B cell (primary cell): Measurements from ENCODE around the gene SLC24A3. TPM values are rescaled to one million over a fixed set of nuclear protein-coding genes. Genes with fewer than 3 reads are reported as not detected.
A peak's percentile ranks its signal among the peaks of the same experiment; 100 is the strongest.

Experiments used
- ATAC-seq: fragments of 200-7000 bp; cut with Tn5 transposase; one replicate; pipeline ENCODE4 v1.10.0; 2021; ENCODE audit warnings: low read depth, mild to moderate bottlenecking, moderate number of reproducible peaks, moderate library complexity
- CTCF ChIA-PET: fragments of 350-600 bp; sonication (Branson Sonifier 250); formaldehyde crosslinking; loops from one replicate; lab custom pipeline; 2021; ENCODE audit warnings: antibody characterized with exemption, inconsistent platforms; lab: Charles Lee
- POLR2A ChIA-PET: fragments of 350-600 bp; sonication (Branson Sonifier 250); formaldehyde crosslinking; loops from one replicate; lab custom pipeline; 2021; ENCODE audit warnings: antibody characterized with exemption; lab: Charles Lee
- DNase-seq: peaks from one replicate; pipeline ENCODE4 v3.0.0; 2013
- H2AFZ ChIP-seq: 2 replicates; pipeline ENCODE4 v1.6.1; 2012; ENCODE audit warnings: mild to moderate bottlenecking, low read depth, low read length; ENCODE audit not compliant: insufficient read depth, poor library complexity, severe bottlenecking
- H3K27ac ChIP-seq, 2 donors: 1 replicate in 1 of 2; 2 replicates in 1 of 2; pipeline ENCODE4 v1.5.1; 2012 to 2013; ENCODE audit warnings: low read length in 2 of 2, mild to moderate bottlenecking in 2 of 2, moderate library complexity in 1 of 2
- H3K27me3 ChIP-seq, 4 experiments: fragments of 200-600 bp in 1 of 4; sonication (generic) in 1 of 4; replicated peaks in 1 of 4; 1 replicate in 2 of 4; 2 replicates in 2 of 4; pipeline versions ENCODE4 v1.6.1 to v1.7.0; 2013 to 2016; ENCODE audit warnings: low read length in 3 of 4, mild to moderate bottlenecking in 2 of 4, mixed read lengths in 1 of 4, moderate library complexity in 1 of 4; ENCODE audit not compliant: insufficient read depth in 4 of 4, control insufficient read depth in 3 of 4; ENCODE audit errors: control extremely low read depth in 1 of 4
- H3K36me3 ChIP-seq, 2 experiments: replicated peaks in 1 of 2; 1 replicate in 1 of 2; 2 replicates in 1 of 2; pipeline versions ENCODE4 v1.6.1 to v1.7.1; 2013; ENCODE audit warnings: low read length in 1 of 2; ENCODE audit not compliant: insufficient read depth in 2 of 2, control insufficient read depth in 1 of 2; ENCODE audit errors: control extremely low read depth in 1 of 2, extremely low read depth in 1 of 2
- H3K4me1 ChIP-seq, 2 donors: fragments of 200-600 bp in 1 of 2; sonication (generic) in 1 of 2; 1 replicate in 1 of 2; 2 replicates in 1 of 2; pipeline versions ENCODE4 v1.5.1 to v1.6.1; 2013 to 2017; ENCODE audit warnings: low read length in 2 of 2; ENCODE audit not compliant: control insufficient read depth in 2 of 2, insufficient read depth in 2 of 2
- H3K4me2 ChIP-seq: replicated peaks from 2 replicates; pipeline ENCODE3; 2012; ENCODE audit warnings: mild to moderate bottlenecking, low read depth, low read length; ENCODE audit not compliant: poor library complexity, severe bottlenecking
- H3K4me3 ChIP-seq, 5 experiments: fragments of 200-600 bp in 1 of 5; sonication (generic) in 1 of 5; 1 replicate in 3 of 5; 2 replicates in 2 of 5; pipeline versions ENCODE4 v1.5.1 to v1.7.0; 2011 to 2016; ENCODE audit warnings: low read length in 4 of 5, mild to moderate bottlenecking in 4 of 5, low read depth in 2 of 5, control low read depth in 1 of 5, moderate library complexity in 1 of 5; ENCODE audit not compliant: insufficient read depth in 1 of 5; ENCODE audit errors: control extremely low read depth in 1 of 5, extremely low read depth in 1 of 5
- H3K79me2 ChIP-seq: fragments of 200-600 bp; sonication (generic); one replicate; pipeline ENCODE4 v1.6.0; 2016; ENCODE audit warnings: low read length; ENCODE audit not compliant: control insufficient read depth, insufficient read depth
- H3K9ac ChIP-seq: fragments of 200-600 bp; sonication (generic); 2 replicates; pipeline ENCODE4 v1.6.1; 2017; ENCODE audit warnings: mild to moderate bottlenecking, low read length, moderate library complexity
- H3K9me3 ChIP-seq, 3 donors: one replicate each; pipeline versions ENCODE4 v1.6.1 to v1.7.1; 2013; ENCODE audit warnings: low read length in 2 of 3; ENCODE audit not compliant: control insufficient read depth in 2 of 3, insufficient read depth in 1 of 3; ENCODE audit errors: control extremely low read depth in 1 of 3
- H4K20me1 ChIP-seq: 2 replicates; pipeline ENCODE4 v1.6.0; 2012; ENCODE audit warnings: mild to moderate bottlenecking, low read length; ENCODE audit not compliant: insufficient read depth, control insufficient read depth, poor library complexity, severe bottlenecking
- H3K27ac Mint-ChIP-seq: one replicate; pipeline ENCODE4 v1.8.0; 2021; ENCODE audit warnings: mixed read lengths
- H3K27me3 Mint-ChIP-seq: one replicate; pipeline ENCODE4 v1.8.0; 2021; ENCODE audit warnings: mixed read lengths
- H3K4me1 Mint-ChIP-seq: one replicate; pipeline ENCODE4 v1.8.0; 2021; ENCODE audit warnings: mixed read lengths
- H3K4me3 Mint-ChIP-seq: one replicate; pipeline ENCODE4 v1.8.0; 2021; ENCODE audit warnings: mixed read lengths
- H3K9me3 Mint-ChIP-seq: one replicate; pipeline ENCODE4 v1.8.0; 2022; ENCODE audit warnings: mixed read lengths; ENCODE audit not compliant: insufficient read depth
- CTCF ChIP-seq: fragments of 200-600 bp; IDR thresholded peaks from one replicate; pipeline ENCODE4 v1.8.0; 2022; ENCODE audit warnings: antibody characterized with exemption, mild to moderate bottlenecking
- EZH2 ChIP-seq: IDR thresholded peaks from 2 replicates; pipeline ENCODE4 v1.6.1; 2012; ENCODE audit warnings: borderline replicate concordance, low read depth, mild to moderate bottlenecking, moderate library complexity, low read length; ENCODE audit not compliant: insufficient read depth, poor library complexity, severe bottlenecking
- WGBS: methylation state at CpG from one replicate; pipeline ENCODE4 v1.1.5; 2013; ENCODE audit warnings: missing lambda C conversion rate; ENCODE audit not compliant: insufficient coverage; 5-methylcytosine and 5-hydroxymethylcytosine counted together
- intact Hi-C: fragments of 100-400 bp; cut with micrococcal nuclease; formaldehyde crosslinking; loops from one replicate; pipeline ENCODE4 v1.10.0; 2022
- polyA plus RNA-seq: library from polyadenylated mRNA; depleted of rRNA; stranded (reverse); fragments of >200 nt; gene quantifications from 2 replicates; pipeline ENCODE4 v1.2.3, GENCODE V29; 2012
- total RNA-seq, 2 donors: library from RNA; stranded (reverse); fragments of 120-200 nt in 1 of 2; gene quantifications; 1 replicate in 1 of 2; 2 replicates in 1 of 2; pipeline versions ENCODE4 v1.2.3 to v1.2.4, GENCODE V29; 2013 to 2022

Gene SLC24A3
- total and polyA plus RNA-seq, 2 donors (not counting 1 experiment from before 2014, with no cell fraction given), result not detected

DNA sequence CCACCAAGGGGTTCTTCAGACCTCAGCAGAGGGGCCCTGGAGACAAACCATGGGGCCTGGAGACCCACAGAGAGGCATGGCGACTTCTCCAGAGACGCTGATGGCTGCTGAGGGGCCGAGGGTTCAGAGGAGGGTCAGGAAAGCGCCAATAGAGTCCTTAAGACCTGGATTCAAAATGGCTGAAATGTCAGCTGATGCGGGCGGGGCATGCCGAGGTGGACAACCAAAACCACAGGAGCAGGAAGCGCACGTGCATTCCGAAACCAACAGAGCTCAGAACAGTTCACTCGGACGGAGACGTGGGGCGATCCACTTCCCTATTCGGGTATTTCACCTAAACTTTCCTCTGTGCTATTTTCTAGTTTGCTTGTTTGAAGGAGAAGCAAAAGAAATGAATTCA lies 445.7 kb downstream of the SLC24A3 start:
- peaks cover 0 to 6% (median 0%) of the 10 kb centered on the region in 3 donors for H3K9me3 ChIP-seq
- WGBS, result 25% methylated on average over 10 of the region's 15 CpGs
- Mint-ChIP-seq H3K4me3 (peak overlapping the region; percentile 86), H3K27ac (peak overlapping the region; percentile 85), H3K27me3 (peaks cover 27% of the 10 kb centered on the region), H3K4me1 (peaks cover 29% of the 10 kb centered on the region), H3K9me3 (no peaks in the 10 kb centered on the region)
- H3K27ac ChIP-seq, result peak overlapping the region in 1 of 2 donors; percentile 40
- H3K4me3 ChIP-seq, result peak overlapping the region in 3 of 5 experiments; percentile 27 to 50 (median 46)
- H3K27me3 ChIP-seq, result peaks cover 0 to 16% (median 6%) of the 10 kb centered on the region in 4 experiments
- H4K20me1 ChIP-seq, result no peaks in the 10 kb centered on the region
- TF ChIP-seq EZH2 (no peak), CTCF (no peak)
- CTCF ChIA-PET, result interaction anchor here (0.9 to 8.4 kb wide), 6 partner anchors 10 to 1026 kb away, joined by 3 to 295 read pairs (median 6); no protein-coding TSS in a partner anchor
- peak overlapping the region; percentile 61 for H3K4me2 ChIP-seq
- peak overlapping the region; percentile 49 for H3K9ac ChIP-seq
- DNase-seq (peak; percentile 81), ATAC-seq (peak; percentile 86)
- H3K36me3 ChIP-seq, result no peaks in the 10 kb centered on the region
- no peaks in the 10 kb centered on the region for H3K79me2 ChIP-seq
- H2AFZ ChIP-seq, result peak overlapping the region; percentile 78
- intact Hi-C loops, result no loop called here
- POLR2A ChIA-PET, result no interaction called here
- peaks cover 19 to 24% of the 10 kb centered on the region in 2 donors for H3K4me1 ChIP-seq

- H2AFZ ChIP-seq, result no peak overlapping the region
- H3K27me3 Mint-ChIP-seq, result peaks cover 32% of the 10 kb centered on the region
- H3K27me3 ChIP-seq, result peaks cover 0 to 16% (median 6%) of the 10 kb centered on the region in 4 experiments
- no peaks in the 10 kb centered on the region for H4K20me1 ChIP-seq
- H3K36me3 ChIP-seq, result no peaks in the 10 kb centered on the region
- H3K9me3 Mint-ChIP-seq, result no peaks in the 10 kb centered on the region
- intact Hi-C loops, result no loop called here
- H3K9ac ChIP-seq, result no peak overlapping the region
- DNase-seq (peak; percentile 20), ATAC-seq (no peak)
- peaks cover 29% of the 10 kb centered on the region for H3K4me1 Mint-ChIP-seq
- no peak overlapping the region for H3K4me2 ChIP-seq
- H3K27ac Mint-ChIP-seq, result no peak overlapping the region
- TF ChIP-seq CTCF, result no peak
- no peak overlapping the region for H3K27ac ChIP-seq
- H3K4me3 Mint-ChIP-seq, result no peak overlapping the region
- CTCF ChIA-PET, result interaction anchor here (1.2 to 8.4 kb wide), 6 partner anchors 11 to 1245 kb away, joined by 4 to 295 read pairs (median 19); no protein-coding TSS in a partner anchor
- H3K9me3 ChIP-seq, result peaks cover 0 to 6% (median 0%) of the 10 kb centered on the region in 3 donors
- no peaks in the 10 kb centered on the region for H3K79me2 ChIP-seq
- H3K4me1 ChIP-seq, result peaks cover 19 to 24% of the 10 kb centered on the region in 2 donors
- WGBS, result 61% methylated on average over 4 of the region's 7 CpGs
- POLR2A ChIA-PET, result no interaction called here
- no peak overlapping the region for H3K4me3 ChIP-seq
Observed at GRCh38 chr20:19659448-19659847, 447.0 kb downstream of the SLC24A3 start.
